GM18858 (cell line): Measurements from ENCODE around the gene ZNF593.

Source experiments
- ATAC-seq: cut with Tn5 transposase; IDR thresholded peaks from one replicate; pipeline ENCODE4 v1.9.1; 2021; ENCODE audit not compliant: unreplicated experiment

The ZNF593 gene

DNA sequence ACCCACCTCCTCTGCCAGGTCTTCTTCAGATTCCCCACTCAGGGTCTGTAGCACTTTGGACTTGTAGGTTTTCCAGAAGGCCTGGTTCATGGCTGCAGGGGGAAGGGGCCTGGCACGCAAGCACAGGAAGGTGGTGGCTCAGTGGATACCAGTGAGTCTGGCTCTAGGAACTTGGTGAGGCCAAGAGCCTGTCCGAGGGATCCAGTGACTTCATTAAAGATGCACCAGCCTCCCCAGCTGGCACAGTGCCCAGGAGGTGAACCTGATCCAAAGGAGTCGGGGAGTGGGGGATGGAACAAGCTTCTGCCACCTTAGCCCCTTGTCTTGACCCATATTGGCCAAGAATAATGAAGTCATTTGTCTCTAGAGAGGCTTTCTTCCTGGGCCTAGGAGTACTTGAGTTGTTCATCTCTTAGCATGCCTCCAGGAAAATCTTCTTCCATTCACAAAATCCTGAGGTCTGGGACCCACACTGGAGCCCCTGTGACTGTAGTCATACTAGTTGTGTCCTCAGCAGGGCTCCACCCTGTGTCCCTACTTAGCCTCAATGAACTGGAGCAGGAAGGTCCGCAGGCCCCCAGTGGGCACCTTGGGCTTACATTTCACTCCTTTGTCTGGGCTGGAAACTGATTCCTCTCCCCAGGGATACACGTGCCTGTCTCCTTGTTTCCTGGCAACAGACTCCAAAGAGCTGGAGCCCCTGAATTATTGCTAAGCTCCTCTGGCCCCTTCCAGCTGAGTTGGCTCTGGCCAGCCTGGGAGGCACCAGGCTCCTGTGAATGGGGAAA is 1.1 kb upstream of the ZNF593 start, which contains the start of gene C1orf232:
C1orf232 (minus strand) TSS at position 554 of the 788 bp plus-strand sequence; CDS start at position 90, 464 bp downstream.
- no peak for ATAC-seq

DNA sequence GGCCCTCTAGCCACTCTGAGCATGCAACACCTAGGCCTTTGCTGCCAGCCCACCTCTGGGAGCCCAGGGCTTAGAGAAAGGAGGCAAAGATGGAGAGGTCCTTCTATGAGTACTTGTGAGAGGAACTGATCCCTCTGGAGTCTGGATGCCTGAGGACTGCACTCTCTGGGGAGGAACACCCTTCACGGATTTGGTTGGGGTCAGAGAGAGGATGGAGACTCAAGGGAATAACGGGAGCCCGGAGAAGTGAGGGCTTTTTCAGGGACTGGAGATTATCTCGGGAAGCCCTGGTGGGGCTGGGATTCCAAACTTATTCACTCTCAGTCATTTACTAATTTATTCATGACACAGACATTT is 532 bp upstream of the ZNF593 start:
- no peak for ATAC-seq

DNA sequence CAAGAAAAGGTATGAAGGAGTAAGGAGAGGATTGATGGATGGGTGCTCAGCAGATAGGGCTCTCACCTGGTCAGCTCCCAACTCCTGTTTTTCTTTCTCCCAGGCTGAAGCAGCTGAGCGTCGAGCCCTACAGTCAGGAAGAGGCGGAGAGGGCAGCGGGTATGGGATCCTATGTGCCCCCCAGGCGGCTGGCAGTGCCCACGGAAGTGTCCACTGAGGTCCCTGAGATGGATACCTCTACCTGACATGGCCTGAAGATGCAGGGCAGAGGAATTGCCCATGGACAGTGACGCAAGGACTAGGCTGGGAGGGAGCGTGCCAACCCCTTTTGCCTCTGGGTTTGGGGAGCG is 739 bp downstream of the ZNF593 start:
- ATAC-seq = no peak

DNA sequence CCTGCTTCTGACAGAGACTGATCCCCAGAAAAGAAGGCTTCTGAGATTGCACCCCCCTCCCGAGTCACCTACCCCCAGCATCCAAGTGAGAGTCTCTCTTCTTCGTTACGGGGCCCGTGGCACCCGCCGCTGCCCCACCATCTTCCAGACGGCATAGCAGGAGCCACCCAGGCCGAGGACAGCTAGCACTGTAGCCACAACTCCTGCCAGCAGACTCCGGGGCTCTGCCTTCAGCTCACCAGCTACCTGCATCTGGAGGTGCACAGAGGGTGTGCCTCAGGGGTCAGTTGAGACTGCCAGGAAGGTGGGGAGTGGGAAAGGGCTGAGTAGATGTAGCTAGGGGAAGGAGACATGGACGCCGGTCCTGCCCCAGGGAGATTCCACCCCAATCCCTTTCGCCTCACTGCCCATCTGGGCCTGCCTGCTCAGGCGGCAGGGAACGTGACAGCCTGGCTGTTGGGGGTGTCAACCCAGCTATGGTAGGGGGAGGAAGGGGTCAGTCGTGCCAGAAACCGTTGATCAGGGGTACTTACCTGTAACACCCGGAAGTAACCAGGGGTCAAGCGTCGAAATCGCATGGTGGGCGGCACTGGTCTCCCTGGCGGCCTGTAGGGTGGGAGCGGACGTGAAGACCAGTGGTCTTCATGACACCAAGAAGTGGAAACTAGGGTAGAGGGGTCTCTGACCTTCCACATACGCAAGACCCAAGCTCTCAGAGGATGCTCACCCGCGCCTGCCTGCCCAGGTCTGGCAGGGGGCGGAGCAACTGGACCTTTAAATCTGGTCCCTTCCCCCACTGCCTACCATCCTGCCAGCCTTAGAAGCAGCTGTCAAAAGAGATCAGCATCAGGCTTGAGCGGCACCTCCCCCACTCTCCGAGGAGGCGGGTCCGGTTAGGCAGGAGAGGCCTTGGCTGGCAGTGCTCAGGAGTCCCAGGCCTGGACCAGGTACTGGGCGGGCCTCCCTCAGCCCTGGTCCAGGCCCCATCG is 1.7 kb downstream of the ZNF593 start, which contains the start of gene ZNF593OS:
ZNF593OS (minus strand) TSS at position 749 of the 989 bp plus-strand sequence; CDS start at position 578, 171 bp downstream.
- no peak for ATAC-seq

DNA sequence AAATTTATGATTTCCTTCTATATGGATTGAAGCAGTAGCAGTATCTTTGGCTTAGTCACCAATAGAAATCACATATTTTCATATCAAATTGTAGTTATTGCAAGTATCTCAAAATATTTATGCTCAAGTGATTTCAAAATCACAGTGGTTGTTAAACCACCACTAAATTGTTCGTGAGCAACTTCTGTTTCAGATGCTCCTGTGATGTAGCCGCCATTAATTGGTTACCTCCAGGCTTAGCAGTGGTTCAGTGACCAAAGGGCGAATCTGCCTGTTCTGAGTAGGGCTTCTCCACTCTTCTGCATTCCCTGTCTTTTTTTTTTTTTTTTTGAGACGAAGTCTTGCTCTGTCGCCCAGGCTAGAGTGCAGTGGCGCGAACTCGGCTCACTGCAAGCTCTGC is 5.6 kb downstream of the ZNF593 start:
- ATAC-seq = no peak

DNA sequence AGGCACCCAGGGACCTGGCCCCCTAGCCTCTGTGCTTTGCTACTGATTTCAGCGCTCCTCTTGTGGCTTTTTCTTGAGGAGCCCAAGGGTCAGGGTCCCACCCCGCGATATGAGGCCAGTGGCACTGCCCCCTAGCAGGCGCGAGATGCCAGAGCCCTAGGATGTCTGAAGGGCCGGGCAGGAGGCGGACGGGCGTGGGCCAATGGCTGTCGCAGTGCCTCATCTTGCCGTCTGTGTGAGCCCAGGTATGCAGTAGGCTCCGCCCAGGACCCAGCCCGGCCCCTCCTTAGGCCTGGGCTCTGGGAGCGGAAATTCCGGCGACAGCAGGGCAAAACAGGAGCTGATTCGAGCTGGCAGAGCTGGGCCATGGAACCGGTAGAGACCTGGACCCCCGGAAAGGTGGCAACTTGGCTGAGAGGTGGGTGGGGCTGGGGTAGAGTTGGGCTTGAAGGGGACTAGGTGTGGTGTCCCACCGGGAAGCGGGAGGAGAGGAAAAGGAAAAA is 7.5 kb downstream of the ZNF593 start, which contains the start of gene CNKSR1:
CNKSR1 (plus strand) TSS at position 310 of the 503 bp plus-strand sequence; CDS start at position 367, 57 bp downstream.
- no peak for ATAC-seq

DNA sequence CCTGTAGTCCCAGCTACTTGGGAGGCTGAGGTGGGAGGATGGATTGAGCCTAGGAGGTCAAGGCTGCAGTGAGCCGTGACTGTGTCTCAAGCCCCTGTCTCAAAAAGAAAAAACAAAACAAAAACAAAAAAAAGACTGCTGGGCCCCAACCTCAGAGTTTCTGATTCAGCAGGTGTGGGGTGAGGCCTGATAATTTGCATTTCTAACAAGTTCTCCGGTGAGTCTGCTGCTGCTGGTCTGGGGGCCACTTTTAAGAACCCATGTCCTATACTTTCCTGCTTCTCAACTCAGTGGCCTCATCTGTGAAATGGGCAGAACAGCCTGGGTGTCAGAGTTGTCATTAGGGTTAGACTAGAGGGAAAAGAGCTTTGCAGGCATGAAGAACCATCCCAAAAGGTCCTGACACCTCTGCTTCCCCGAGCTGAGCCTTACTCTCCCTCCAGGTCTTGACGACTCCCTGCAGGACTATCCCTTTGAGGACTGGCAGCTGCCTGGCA is 10.3 kb downstream of the ZNF593 start:
- ATAC-seq = no peak

DNA sequence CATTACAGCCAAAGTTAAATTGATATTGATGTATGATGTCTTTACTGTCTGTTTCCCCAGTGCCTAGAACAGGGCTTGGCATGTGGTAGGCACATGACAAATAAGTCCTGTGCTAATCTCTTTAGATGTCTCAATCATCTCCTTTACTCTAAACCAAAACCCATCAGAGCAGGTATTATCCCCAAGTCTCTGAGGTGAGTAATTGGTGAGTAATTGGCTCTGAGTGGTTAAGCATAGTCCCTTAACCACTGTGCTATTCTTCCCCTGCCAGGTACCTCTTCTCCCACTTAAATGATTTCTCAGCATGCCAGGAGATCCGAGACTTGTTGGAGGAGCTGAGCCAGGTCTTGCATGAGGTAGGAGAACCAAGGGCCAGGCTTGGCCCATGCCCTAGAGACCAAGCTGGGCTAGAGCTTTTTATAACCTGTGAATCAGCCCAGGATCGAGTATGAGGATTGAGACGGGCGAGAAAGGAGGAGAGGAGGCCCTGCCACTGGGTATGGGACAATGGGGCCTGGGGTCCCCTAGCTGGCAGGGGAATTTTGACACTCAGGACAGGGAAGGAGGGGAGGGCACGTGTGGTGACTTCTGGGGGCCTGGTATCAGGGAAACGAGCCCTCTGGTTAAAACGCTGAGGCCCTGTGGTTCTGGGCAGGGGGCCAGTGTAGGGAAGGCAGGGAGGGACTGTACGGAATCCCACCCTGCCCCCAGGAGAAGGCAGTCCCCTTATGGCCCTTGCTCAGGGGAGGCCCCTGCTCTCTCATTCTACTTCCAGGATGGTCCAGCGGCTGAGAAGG is 12.1 kb downstream of the ZNF593 start:
- ATAC-seq = no peak

DNA sequence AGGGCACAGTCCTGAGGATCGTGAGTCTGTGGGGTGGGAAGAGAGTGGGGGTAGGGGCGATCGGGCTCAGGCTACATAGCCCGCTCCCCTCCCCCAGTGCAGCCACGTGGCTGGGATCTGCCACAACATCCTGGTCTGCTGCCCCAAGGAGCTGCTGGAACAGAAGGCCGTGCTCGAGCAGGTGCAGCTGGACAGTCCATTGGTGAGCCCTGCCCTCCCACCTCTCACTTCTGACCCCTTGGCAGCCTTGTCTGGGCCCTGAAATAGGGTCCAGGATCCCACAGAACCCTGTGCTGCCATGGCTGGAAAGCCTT is 12.6 kb downstream of the ZNF593 start:
- ATAC-seq = no peak

DNA sequence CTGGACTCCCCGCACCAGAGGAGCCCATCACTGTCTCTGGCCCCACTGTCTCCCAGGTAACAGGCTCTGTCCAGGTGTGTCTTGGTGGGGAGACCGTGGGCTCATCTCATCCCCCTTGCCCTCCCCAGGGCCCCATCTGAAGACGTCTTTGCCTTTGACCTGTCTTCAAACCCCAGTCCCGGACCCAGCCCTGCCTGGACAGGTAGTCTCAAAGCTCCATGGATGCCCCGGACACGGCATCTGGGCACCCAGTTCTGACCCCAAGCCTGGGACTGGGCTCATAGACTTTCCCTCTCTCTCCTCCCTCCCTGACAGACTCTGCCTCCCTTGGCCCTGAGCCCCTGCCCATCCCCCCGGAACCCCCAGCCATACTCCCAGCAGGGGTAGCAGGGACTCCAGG is 14.4 kb downstream of the ZNF593 start:
- no peak for ATAC-seq

DNA sequence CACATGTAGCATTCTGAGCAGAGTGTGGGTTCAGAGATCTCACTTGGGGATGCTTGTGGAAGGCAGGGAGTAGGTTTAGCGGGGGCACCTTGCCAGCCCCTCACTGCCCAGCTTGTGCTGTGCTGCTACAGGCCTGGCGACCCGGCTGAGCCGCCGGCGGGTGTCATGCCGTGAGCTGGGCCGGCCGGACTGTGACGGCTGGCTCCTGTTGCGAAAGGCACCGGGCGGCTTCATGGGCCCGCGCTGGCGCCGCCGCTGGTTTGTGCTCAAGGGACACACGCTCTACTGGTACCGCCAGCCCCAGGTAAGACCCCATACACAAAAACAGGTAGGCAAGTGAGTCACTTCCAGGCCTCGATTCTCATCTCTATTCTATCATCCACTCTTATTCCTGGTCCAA is 15.2 kb downstream of the ZNF593 start:
- no peak for ATAC-seq

DNA sequence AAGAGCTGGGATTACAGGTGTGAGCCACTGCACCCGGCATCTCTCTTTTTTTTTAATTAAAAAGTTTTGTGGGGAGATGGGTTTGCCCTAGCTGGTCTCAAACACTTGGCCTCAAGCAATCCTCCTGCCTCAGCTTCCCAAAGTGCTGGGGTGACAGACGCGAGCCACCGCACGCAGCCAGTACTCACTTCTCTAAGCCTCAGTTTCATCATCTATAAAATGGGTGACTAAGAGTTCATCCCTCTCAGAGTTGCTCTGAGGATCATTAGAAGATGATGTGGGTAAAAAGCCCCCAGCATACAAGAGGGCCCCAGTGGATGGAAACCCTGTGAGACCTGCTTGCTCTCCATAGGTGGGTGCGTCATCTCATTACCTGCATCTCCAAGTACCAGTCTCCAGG is 18.2 kb downstream of the ZNF593 start:
- ATAC-seq = no peak

DNA sequence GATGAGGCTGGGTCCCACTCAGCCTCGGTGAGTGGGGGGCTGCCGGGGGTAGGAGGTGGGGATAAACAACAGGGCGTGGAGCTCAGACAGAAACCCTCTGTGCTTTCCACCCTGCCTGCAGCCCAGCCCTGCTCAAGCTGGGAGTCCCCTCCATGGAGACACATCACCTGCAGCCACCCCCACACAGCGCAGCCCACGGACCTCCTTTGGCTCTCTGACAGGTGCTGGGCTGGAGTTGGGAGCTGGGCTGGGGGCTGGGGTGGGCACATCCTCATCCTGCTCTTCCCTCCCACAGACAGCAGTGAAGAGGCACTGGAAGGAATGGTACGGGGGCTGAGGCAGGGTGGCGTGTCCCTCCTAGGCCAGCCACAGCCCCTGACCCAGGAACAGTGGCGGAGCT is 18.8 kb downstream of the ZNF593 start:
- ATAC-seq = no peak

DNA sequence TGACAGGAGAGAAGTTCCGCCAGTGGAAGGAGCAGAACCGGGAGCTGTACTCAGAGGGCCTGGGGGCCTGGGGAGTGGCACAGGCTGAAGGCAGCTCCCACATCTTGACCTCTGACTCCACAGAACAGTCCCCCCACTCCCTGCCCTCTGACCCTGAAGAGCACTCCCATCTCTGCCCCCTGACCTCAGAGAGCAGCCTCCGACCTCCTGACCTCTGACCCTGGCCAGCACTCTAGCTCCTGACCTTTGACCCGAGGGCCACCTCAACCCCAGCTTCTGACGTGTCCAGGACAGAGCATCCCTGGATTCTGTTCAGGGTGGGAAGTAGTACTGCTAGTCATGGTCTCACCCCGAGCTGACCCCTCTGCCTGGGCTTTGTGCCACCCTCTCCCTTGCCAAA is 19.6 kb downstream of the ZNF593 start:
- ATAC-seq = no peak

DNA sequence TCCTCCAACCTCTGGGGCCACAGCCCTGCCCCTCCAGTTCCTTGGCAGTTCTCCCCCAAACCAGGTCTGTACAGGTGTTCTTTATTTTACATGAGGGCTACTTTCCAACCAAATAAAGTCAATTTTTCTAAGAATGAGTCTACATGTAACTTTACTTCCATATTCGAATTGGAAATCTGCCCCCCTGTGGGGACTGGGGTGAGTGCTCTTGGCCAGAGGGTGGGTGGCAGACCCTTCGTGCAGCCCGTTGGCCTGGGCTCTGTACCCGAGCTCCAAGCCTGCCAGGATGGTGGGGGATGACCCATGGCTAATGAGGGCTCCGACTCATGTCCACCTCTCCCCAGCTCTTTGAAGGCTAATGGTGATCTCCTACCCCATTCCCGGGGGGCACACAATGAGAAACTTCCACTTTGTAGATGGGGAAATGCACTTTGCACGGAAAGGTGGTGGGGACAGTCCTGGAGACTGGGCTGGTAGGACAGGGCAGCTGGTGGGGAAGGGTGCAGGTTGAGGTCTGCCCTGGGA is 20.1 kb downstream of the ZNF593 start:
- ATAC-seq = no peak

DNA sequence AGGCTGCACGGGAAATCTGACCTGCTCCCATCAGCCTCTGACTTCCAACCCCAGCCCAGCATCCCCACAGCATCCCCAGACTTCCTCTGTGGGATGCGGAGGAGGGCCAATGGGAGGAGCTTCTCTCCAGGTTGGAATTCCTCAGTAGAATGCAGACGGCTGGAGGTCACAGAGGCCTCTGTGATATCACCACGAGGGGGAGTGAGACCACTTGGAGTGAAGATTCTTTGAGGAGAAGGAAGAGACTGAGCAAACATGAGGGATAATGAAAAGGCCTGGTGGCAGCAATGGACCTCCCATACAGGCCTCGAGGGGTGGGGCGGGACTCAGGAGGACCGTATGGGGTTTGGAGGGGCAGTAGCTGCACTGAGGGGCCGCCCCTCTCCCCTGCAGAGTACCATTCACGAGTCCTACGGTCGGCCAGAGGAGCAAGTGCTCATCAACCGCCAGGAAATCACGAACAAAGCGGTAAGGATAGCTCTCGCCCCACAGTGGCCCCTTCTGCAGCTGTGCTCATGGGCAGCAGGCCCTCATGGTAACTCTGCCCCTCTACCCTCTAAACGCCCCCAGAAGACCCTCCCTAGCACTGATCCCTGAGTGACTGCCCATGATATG is 20.8 kb downstream of the ZNF593 start, which contains the start of gene CATSPER4:
CATSPER4 (plus strand) TSS at position 230 of the 615 bp plus-strand sequence; CDS start at position 256, 26 bp downstream.
- no peak for ATAC-seq

DNA sequence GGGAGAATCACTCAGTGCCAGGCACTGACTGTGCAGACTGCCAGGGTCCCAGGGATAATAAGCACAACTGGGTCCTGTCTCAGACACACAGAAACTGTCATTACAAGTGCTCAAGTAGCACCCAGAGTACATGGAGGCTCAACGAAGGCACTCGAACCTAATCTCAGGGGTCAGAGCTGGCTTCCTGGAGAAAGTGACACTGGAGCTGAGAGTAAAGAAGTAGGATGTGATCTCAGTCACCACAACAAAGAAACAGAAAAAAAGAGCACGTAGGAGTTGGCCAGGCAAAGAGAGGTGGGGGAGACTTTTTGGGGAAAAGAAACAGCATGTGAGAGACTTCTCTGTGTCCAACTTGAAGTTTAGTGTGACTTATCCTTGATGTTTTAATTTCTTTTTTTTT is 22.0 kb downstream of the ZNF593 start:
- ATAC-seq = no peak

DNA sequence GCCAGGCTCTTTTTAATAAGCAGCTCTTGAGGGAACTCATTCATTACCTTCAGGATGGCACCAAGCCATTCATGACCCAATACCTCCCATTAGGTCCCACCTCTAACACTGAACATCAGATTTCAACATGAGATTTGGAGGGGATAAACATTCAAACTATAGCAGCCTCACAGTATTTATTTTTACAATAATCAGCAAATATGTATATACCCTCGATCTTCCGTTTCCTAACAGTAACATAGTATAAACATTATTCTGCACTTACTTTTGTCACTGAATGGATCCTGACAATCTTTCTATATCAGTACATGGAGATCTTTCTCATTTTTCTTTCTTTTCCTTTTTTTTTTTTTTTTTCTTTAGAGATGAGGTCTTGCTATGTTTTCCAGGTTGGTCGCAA is 26.1 kb downstream of the ZNF593 start:
- no peak for ATAC-seq

DNA sequence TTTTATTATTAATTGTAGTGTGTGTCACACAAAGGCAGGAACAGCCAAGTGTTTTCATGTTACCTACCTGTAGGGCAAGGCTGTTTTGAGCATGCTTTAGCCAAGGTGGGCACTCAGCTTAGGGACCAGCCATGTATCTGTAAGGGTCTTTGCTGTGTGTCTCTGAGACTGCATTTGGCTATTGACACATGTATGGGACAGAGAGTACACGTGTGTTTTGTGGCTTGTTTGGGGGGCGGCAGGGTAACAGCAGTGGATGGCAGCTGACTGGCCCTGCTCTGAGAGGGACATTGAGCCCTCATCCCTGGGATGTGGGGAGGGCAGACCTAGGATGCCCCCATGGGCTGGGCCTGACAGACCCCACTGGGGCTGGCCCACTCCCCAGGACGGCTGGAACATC is 27.6 kb downstream of the ZNF593 start:
- ATAC-seq = no peak

DNA sequence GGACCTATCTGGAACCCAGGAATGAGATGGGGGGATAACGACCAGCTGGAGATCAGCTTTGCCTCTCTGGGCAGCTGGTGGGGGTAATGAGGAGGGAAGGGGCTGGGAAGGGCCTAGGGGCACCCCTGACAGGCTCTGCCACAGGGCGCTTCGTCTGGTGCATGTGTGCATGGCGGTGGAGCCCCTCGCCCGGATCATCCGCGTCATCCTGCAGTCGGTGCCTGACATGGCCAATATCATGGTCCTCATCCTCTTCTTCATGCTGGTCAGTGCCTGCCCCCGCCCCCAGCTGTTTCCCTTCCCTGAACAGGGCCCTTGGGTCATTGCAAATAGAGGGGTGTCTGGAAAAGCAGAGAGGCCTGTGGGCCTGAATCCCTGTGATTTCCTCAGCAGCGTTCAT is 28.1 kb downstream of the ZNF593 start:
- ATAC-seq = no peak
